Activated T-cell treated with anti-CD3 and anti-CD28 coated beads for 48 hours (primary cell): ENCODE data around the gene SYDE2.

Experiments used
- DNase-seq: peaks from one replicate; pipeline ENCODE4 v3.0.0-alpha.2; 2020; ENCODE audit warnings: low read depth

The SYDE2 gene

GRCh38 chr1:85125891-85126290 lies 74.9 kb downstream of the SYDE2 start:
- no peak for DNase-seq

GRCh38 chr1:85124091-85124490 lies 76.7 kb downstream of the SYDE2 start:
- DNase-seq = no peak

- no peak for DNase-seq
These were observed 78.6 kb downstream of the SYDE2 start for GRCh38 chr1:85122169-85122568.

- no peak for DNase-seq
These were observed 79.1 kb downstream of the SYDE2 start for GRCh38 chr1:85121744-85122143.

- DNase-seq = no peak
These were observed 82.1 kb downstream of the SYDE2 start for GRCh38 chr1:85118751-85119150.

- DNase-seq = no peak
These were observed 84.0 kb downstream of the SYDE2 start for GRCh38 chr1:85116856-85117255.

GRCh38 chr1:85115933-85116332 lies 84.9 kb downstream of the SYDE2 start:
- DNase-seq = no peak

- no peak for DNase-seq
These were observed 89.1 kb downstream of the SYDE2 start for GRCh38 chr1:85111695-85112094.

- DNase-seq = peak; percentile 4
These were observed 91.3 kb downstream of the SYDE2 start for GRCh38 chr1:85109475-85109874.
